Dermis blood vessel endothelial cell (primary cell): Measurements from ENCODE around the gene NLRC3. TPM values are rescaled to one million over a fixed set of nuclear protein-coding genes. Genes with fewer than 3 reads are reported as not detected.
A peak's percentile ranks its signal among the peaks of the same experiment; 100 is the strongest.

Source experiments
- DNase-seq: peaks from one replicate; pipeline ENCODE4 v3.0.0; 2010
- total RNA-seq: library from RNA; depleted of rRNA; stranded (reverse); fragments of >200 nt; gene quantifications from 2 replicates; pipeline ENCODE4 v1.2.3, GENCODE V29; 2014

The NLRC3 gene
- total RNA-seq, 1 donor from 2014 or later: 2.0 TPM

GRCh38 chr16:3546986-3547682, 30.1 kb downstream of the NLRC3 start:
- DNase-seq: no peak

- DNase-seq: peak; percentile 4
Observed at GRCh38 chr16:3542601-3543373, 34.4 kb downstream of the NLRC3 start.

- DNase-seq: no peak
Observed at GRCh38 chr16:3541527-3542155, 35.6 kb downstream of the NLRC3 start.

GRCh38 chr16:3538222-3538621, 39.0 kb downstream of the NLRC3 start:
- DNase-seq: no peak

- no peak for DNase-seq
Observed at GRCh38 chr16:3536851-3537250, 40.4 kb downstream of the NLRC3 start.

DNA sequence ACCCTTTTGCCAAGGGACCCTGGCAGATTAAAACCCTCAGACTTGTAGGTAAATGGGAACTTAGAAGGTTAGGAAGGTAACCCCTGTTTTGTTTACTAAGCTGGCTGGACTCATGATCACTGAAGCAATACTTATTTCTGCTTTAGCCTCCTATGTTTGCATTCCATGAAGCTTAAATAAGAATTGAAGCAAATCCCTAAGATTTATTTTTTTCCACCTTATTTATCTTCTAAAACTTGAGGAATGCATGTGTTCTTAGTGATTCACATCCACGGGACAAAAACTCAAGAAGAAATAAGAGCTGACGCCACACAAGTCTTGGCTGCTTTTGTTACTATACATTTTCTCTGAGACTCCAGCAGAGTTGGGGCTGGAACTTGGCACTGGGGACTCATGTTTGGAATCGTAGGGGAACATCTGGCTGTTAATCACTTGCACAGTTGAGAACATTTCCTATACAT, 40.9 kb downstream of the NLRC3 start:
- DNase-seq: no peak

- no peak for DNase-seq
Observed at GRCh38 chr16:3534126-3534525, 43.1 kb downstream of the NLRC3 start.

GRCh38 chr16:3532741-3533140, 44.5 kb downstream of the NLRC3 start:
- no peak for DNase-seq

DNA sequence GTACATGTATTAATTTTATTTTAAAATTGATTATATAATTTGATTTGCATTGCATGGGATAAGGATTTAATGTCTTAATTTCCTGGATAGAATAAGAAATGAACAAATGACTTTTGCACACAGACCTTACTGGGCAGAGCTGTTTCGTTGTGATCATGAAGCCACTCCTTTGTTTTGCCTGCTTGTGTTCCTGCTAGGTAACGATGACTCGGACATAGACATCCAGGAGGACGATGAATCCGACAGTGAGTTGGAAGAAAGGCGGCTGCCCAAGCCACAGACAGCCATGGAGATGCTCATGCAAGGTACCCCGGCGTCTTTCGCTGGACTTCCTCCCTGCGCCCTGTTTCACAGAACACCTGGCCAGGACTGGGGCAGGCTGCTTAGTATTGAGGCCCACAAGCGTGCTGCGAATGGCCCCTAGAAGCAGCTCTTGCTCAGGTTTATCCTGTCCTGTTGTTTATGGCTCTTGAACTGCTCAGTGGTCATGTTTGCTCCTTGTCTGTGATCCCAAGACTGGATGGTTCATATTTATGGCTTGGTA, 46.8 kb downstream of the NLRC3 start:
- DNase-seq: no peak

GRCh38 chr16:3529175-3529574, 48.0 kb downstream of the NLRC3 start:
- no peak for DNase-seq

- DNase-seq: no peak
Observed at GRCh38 chr16:3528406-3528805, 48.8 kb downstream of the NLRC3 start.

- peak; percentile 80 for DNase-seq
Observed at GRCh38 chr16:3527216-3527829, 49.9 kb downstream of the NLRC3 start.

- DNase-seq: no peak
Observed at GRCh38 chr16:3525951-3526350, 51.3 kb downstream of the NLRC3 start.

DNA sequence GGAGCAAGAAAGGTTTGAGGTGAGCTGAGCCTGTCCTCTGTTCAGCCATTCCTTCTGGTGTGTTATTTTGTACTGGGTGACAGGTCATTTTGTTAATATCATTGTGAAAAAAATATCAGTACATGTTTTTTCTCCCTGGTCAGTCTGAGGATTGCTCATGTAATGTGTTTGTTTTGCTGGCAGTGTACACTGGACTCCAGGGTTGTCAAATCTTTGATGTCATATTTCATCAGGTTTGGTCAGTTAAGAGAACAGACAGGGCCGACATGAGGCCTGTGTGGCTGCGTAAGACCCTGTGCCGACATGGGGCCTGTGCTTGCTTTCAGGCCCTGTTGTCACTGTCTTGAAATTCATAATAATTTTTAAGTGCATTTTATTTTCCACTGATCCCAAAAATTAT, 53.9 kb downstream of the NLRC3 start:
- DNase-seq: no peak

GRCh38 chr16:3520841-3521240, 56.4 kb downstream of the NLRC3 start:
- no peak for DNase-seq

DNA sequence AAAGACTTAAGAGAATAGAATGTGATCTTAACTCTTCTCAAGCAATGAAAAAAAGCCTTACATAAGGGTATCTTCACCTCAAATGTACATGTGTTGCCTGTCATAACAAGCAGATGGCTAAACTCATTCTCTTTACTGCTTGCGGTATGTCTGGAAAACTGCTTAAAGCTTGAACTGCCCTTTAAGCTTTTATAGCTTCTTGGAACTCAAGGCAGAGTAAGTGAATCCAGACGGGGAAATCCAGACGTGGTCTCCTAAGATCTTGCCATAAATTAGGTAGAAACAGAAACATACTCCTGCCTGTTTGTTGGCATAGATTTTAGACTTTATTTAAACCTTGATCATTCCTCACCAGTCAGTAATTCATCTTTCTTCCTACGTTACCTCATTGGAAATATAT, 56.8 kb downstream of the NLRC3 start:
- DNase-seq: no peak

DNA sequence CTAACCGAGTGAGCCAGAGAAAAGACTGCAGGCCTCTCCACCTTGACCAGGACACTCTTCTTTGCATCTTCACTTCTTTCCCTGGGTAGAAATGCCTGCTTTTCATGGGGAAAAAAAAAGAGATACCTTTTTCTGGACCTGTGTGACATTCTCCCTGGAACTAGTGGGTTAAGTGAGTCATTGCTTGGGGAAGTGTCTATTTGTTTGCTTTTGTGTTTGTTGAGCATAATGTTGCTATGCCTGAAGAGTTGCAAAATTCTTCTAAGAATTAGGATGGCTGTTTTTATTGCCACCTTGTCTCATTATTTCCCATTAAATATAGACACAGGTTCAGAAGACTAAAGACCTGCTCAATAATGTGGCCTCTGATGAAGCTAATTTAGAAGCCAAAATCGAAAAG, 57.6 kb downstream of the NLRC3 start:
- no peak for DNase-seq

DNA sequence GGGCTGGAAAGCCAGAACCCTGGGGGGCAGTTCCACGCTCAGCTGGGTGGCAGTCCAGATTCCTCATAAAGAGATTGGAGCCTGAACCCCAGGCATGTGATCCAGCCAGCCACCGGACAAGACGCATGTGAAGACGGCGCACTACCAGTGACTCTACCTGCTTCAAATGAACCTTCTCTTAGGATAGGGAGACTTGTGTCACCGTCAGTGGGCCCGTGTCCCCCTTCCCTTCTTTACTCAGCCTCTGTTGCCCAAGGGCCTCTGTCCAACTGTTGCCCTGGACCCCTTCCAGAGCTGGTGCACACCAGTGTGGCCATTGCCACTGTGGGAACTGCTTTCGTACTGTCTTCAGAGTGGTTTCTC, 58.2 kb downstream of the NLRC3 start:
- DNase-seq: no peak

DNA sequence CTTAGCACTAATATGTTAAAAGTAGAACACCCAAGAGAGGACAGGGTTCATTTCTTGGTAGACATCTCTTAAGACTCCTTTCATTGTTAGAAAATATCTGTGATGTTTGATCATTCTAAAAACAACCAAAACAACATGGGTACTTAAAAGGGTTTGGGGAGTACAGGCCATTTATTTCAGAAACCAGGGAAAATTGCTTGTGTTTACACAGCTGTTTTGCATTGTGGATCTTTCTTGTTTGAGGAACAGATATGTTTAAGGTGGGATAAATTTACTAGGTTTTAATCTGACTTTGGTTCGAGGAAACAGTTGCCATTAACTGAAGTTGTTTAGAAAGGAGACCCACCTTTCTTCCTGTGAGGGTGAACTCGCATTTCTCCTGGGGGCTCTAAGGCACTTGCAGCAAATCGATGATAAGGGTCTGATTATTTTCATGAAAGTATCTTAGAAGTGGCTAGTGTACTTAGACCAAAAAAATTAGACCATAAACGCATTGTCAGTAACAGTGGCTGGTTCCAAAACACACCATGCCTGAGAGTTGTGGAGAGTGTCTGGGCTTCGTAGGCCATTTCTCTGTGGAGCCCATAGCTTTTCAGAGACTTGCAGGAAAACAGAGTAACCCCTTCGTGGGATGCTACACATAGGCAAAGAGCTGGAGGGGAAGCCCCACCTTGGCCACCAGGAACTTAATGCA, 58.8 kb downstream of the NLRC3 start:
- no peak for DNase-seq

DNA sequence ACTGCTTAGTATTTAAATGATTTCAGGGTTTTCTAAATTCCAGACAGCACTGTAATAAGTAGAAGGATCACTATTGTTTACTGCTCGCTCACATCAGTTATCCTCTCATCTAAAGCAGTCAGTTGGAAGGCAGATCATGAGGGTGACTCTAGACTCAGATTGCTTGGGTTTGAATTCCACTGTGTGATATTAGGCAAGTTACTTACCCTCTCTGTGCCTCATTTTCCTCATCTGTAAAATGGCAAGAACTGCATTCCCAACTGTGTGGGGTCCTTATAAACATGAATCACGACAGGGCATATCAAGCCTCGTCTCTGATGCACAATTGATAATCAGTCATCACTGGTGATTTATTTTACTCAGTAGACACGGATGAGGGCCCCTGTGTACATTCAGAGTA, 61.3 kb downstream of the NLRC3 start:
- DNase-seq: no peak

GRCh38 chr16:3514621-3515020, 62.6 kb downstream of the NLRC3 start:
- no peak for DNase-seq

GRCh38 chr16:3513892-3514583, 63.2 kb downstream of the NLRC3 start:
- no peak for DNase-seq
